Measurements from ENCODE around the gene CPN2. TPM values are rescaled to one million over a fixed set of nuclear protein-coding genes. Genes with fewer than 3 reads are reported as not detected.

CPN2 gene
- total and polyA plus RNA-seq, 2 experiments from 2014 or later, result 0.10 to 0.14 TPM

DNA sequence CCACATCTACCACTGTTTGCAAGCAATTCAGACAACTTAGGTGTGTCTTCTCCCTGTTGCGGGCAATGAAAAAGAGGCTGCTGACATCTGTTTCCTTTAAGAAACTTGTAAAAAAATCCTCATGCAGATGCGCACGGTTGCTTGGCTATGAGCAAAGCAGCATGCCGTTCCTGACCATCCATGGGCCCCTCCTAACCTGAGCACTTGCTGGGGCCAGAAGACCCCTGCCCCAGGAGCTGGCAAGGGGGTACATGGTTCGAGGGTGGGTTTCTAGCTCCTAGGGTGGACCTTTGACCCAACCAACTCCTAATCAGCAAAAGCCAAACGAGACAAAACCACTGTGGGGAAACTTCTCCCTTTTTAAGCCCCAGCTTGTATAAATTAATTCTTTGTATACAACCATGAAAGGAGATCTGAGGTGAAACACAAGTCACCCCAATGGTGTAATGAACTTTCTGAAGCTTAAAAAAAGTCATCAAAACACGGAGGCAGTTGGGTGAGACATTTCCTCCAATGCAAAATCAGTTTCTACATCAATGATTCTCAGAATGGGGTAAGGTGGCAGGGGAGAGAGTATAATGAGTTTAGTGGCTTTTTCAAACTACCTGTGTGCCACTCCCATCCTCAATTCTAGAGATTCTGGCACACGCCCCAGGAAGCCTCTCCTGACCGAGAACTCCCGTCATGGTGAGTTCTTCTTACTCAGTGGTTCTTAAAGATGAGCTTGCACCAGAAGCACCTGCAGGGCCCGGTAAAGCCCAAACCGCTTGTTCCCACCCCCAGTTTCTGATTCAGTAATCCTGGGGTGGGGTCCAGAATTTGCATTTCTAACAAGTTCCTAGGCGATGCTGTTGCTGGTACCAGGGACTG lies 44.1 kb downstream of the CPN2 start (continued):
- TF ChIP-seq, protein P1, sequence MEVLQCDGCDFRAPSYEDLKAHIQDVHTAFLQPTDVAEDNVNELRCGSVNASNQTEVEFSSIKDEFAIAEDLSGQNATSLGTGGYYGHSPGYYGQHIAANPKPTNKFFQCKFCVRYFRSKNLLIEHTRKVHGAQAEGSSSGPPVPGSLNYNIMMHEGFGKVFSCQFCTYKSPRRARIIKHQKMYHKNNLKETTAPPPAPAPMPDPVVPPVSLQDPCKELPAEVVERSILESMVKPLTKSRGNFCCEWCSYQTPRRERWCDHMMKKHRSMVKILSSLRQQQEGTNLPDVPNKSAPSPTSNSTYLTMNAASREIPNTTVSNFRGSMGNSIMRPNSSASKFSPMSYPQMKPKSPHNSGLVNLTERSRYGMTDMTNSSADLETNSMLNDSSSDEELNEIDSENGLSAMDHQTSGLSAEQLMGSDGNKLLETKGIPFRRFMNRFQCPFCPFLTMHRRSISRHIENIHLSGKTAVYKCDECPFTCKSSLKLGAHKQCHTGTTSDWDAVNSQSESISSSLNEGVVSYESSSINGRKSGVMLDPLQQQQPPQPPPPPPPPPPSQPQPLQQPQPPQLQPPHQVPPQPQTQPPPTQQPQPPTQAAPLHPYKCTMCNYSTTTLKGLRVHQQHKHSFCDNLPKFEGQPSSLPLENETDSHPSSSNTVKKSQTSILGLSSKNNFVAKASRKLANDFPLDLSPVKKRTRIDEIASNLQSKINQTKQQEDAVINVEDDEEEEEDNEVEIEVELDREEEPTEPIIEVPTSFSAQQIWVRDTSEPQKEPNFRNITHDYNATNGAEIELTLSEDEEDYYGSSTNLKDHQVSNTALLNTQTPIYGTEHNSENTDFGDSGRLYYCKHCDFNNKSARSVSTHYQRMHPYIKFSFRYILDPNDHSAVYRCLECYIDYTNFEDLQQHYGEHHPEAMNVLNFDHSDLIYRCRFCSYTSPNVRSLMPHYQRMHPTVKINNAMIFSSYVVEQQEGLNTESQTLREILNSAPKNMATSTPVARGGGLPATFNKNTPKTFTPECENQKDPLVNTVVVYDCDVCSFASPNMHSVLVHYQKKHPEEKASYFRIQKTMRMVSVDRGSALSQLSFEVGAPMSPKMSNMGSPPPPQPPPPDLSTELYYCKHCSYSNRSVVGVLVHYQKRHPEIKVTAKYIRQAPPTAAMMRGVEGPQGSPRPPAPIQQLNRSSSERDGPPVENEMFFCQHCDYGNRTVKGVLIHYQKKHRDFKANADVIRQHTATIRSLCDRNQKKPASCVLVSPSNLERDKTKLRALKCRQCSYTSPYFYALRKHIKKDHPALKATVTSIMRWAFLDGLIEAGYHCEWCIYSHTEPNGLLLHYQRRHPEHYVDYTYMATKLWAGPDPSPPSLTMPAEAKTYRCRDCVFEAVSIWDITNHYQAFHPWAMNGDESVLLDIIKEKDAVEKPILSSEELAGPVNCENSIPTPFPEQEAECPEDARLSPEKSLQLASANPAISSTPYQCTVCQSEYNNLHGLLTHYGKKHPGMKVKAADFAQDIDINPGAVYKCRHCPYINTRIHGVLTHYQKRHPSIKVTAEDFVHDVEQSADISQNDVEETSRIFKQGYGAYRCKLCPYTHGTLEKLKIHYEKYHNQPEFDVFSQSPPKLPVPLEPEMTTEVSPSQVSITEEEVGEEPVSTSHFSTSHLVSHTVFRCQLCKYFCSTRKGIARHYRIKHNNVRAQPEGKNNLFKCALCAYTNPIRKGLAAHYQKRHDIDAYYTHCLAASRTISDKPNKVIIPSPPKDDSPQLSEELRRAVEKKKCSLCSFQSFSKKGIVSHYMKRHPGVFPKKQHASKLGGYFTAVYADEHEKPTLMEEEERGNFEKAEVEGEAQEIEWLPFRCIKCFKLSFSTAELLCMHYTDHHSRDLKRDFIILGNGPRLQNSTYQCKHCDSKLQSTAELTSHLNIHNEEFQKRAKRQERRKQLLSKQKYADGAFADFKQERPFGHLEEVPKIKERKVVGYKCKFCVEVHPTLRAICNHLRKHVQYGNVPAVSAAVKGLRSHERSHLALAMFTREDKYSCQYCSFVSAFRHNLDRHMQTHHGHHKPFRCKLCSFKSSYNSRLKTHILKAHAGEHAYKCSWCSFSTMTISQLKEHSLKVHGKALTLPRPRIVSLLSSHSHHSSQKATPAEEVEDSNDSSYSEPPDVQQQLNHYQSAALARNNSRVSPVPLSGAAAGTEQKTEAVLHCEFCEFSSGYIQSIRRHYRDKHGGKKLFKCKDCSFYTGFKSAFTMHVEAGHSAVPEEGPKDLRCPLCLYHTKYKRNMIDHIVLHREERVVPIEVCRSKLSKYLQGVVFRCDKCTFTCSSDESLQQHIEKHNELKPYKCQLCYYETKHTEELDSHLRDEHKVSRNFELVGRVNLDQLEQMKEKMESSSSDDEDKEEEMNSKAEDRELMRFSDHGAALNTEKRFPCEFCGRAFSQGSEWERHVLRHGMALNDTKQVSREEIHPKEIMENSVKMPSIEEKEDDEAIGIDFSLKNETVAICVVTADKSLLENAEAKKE (CRISPR knock-in tag; IDR thresholded peaks at IDR 0.05), result no peak
- no peak for TF ChIP-seq ZNF114 (CRISPR knock-in tag; IDR thresholded peaks at IDR 0.05)
- TF ChIP-seq NANOG (IDR thresholded peaks at IDR 0.05; ENCODE audit: borderline replicate concordance), result no peak
- no peak for TF ChIP-seq JUNB (IDR thresholded peaks at IDR 0.05; ENCODE audit: unreplicated experiment)

DNA sequence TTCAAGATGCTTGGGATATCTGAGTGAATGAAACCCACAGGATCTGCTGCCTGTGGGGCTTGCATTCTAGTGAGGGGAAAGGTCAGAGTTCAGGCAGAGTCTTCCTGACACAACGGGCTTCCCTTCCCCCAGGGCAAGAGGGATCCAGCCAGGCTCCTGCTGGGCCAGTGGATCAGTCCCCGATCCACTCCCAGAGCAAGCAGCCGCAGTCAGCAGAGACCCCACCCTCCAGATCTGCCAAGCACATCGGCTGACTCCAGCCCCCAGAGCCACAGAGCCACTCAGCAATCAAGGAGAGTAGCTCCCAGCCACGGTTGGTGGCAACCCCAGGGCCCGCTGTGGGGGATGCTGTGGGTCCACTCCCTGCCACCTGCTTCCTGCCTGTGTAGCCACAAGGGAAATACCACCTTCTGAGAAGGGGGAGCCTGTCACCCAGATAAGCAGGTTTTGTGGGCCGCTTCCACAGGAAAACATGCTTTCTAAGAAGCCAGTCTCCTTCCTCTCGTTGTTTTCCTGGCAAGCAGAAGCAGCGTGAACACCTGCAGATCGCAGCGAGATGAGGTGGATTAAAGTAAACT lies 44.9 kb downstream of the CPN2 start:
- no peaks in the 10 kb centered on the region for H3K36me3 Mint-ChIP-seq (ENCODE audit: low read depth)
- Histone ChIP-seq H3K27me3 (ENCODE audit: insufficient read depth) (no peaks in the 10 kb centered on the region), H3K4me1 (ENCODE audit: insufficient read depth) (peaks cover 31% of the 10 kb centered on the region), H3K36me3 (ENCODE audit: insufficient read depth) (no peaks in the 10 kb centered on the region), H3K4me3 (no peak overlapping the region), H3K4me2 (0 out of 2 replicates have a peak overlapping the region, but pooled peaks have one; percentile 49), H3F3A (replicated peaks; ENCODE audit: low read depth) (0 out of 2 replicates have a peak, but pooled peaks cover 2% of the 10 kb centered on the region), H3K79me2 (replicated peaks; ENCODE audit: insufficient read depth) (no peaks in the 10 kb centered on the region), H4K20me1 (replicated peaks; ENCODE audit: insufficient read depth) (no peaks in the 10 kb centered on the region), H2AFZ (peak overlapping the region; percentile 25), H3K9me2 (ENCODE audit: insufficient read depth) (no peaks in the 10 kb centered on the region), H3K27ac (ENCODE audit: low read depth) (no peak overlapping the region)
- H3K9me3 Mint-ChIP-seq, result no peaks in the 10 kb centered on the region
- peak; percentile 80 for ATAC-seq
- no peak overlapping the region for H3K27ac Mint-ChIP-seq
- peaks cover 37% of the 10 kb centered on the region for H3K4me1 Mint-ChIP-seq
- H3K4me3 Mint-ChIP-seq, result no peak overlapping the region
- no peak for DNase-seq (ENCODE audit: low spot score)
- H3K27me3 Mint-ChIP-seq (ENCODE audit: insufficient read depth, low read depth, poor library complexity), result peaks cover 13% of the 10 kb centered on the region
- no peak for TF ChIP-seq EZH2 (IDR thresholded peaks at IDR 0.05; ENCODE audit: low read depth, unreplicated experiment)
- TF ChIP-seq ZNF114 (CRISPR knock-in tag; IDR thresholded peaks at IDR 0.05), result no peak
- TF ChIP-seq JUNB (IDR thresholded peaks at IDR 0.05; ENCODE audit: unreplicated experiment), result no peak

All from GM23338 (cell line).